Measurements from ENCODE around the gene DTYMK. TPM values are rescaled to one million over a fixed set of nuclear protein-coding genes. Genes with fewer than 3 reads are reported as not detected.

The DTYMK gene
- polyA plus RNA-seq, 1 of the 3 experiments (the other 2 are of a cell fraction) = 51.1 TPM

DNA sequence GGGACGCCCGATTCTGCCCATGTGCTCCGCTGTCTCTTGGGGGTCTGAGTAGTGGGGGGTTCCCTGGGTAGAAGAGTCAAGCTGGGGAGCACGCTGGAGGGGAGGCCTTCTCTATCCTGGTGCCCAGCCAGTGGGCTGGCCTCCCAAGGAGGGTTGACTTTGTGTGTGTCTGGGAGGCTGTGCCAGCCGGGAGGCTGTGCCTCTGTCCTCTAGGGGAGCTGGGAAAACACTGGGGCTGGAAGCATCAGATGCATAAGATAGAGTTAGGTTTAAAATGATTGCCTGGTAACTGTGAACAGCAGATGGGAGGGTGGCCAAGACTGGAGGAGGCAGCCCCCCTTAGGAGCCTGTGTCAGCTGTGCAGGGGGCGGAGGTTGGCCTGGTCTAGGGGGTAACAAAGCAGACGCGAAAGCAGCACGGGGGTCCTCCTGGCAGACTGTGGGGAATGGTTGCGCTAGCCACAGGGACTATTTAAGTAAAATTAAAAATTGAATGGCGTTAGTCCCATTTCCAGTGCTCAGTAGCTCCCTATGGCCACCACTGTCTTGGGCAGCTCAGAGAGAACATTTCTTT is 16.5 kb upstream of the DTYMK start:
- no peaks in the 10 kb centered on the region for H3K27me3 ChIP-seq (ENCODE audit: insufficient read depth)
- no peaks in the 10 kb centered on the region for H3K9me2 ChIP-seq
- H3K4me1 ChIP-seq (ENCODE audit: control insufficient read depth in 1 of 2, insufficient read depth in 2 of 2, low read depth in 1 of 2, low read length in 1 of 2) = peaks cover 0 to 11% of the 10 kb centered on the region in 2 experiments; a peak in 1 of 4 replicates
- H3K4me2 ChIP-seq = peak overlapping the region; percentile 100
- H3K9ac ChIP-seq = peak overlapping the region; percentile 67
- peaks cover 26% of the 10 kb centered on the region; the same call in 1 of the 2 replicates for H3K79me2 ChIP-seq (ENCODE audit: insufficient read depth)
- H3K4me3 ChIP-seq (ENCODE audit: low read depth in 2 of 2, low read length in 1 of 2) = peak overlapping the region; percentile 63 to 88
- peak; percentile 59 for DNase-seq
- peak overlapping the region; percentile 54 to 66; a peak in 3 of 4 replicates for H3K27ac ChIP-seq (ENCODE audit: low read depth in 2 of 2, low read length in 1 of 2)
- H3F3A ChIP-seq (replicated peaks; ENCODE audit: insufficient read depth) = peaks cover 5% of the 10 kb centered on the region
- no peaks in the 10 kb centered on the region for H3K9me3 ChIP-seq
- POLR2A ChIA-PET = interaction anchor here (0.7 to 2.8 kb wide), 5 partner anchors 32 to 347 kb away, joined by 3 to 14 read pairs (median 4); partner anchors contain the start of genes D2HGDH and FARP2
- 0 out of 2 replicates have a peak overlapping the region, but pooled peaks have one; percentile 74 for H2AFZ ChIP-seq (ENCODE audit: low read depth)
- H3K36me3 ChIP-seq (replicated peaks in 1 of 2; ENCODE audit: control insufficient read depth in 1 of 2, insufficient read depth in 2 of 2, low read length in 1 of 2) = peaks cover 17 to 34% of the 10 kb centered on the region in 2 experiments
- 38% methylated on average over 10 of the region's 11 CpGs for WGBS (ENCODE audit: low lambda C conversion rate)
- TF ChIP-seq, protein P1, sequence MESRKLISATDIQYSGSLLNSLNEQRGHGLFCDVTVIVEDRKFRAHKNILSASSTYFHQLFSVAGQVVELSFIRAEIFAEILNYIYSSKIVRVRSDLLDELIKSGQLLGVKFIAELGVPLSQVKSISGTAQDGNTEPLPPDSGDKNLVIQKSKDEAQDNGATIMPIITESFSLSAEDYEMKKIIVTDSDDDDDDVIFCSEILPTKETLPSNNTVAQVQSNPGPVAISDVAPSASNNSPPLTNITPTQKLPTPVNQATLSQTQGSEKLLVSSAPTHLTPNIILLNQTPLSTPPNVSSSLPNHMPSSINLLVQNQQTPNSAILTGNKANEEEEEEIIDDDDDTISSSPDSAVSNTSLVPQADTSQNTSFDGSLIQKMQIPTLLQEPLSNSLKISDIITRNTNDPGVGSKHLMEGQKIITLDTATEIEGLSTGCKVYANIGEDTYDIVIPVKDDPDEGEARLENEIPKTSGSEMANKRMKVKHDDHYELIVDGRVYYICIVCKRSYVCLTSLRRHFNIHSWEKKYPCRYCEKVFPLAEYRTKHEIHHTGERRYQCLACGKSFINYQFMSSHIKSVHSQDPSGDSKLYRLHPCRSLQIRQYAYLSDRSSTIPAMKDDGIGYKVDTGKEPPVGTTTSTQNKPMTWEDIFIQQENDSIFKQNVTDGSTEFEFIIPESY (IDR thresholded peaks at IDR 0.05; ENCODE audit: borderline replicate concordance, low read depth) = no peak
- TF ChIP-seq EP300 (IDR thresholded peaks at IDR 0.05; ENCODE audit: borderline replicate concordance in 1 of 2, low read depth in 1 of 2, low read length in 1 of 2) = 0 out of 4 replicates have a peak, but pooled peaks of 1 of the 2 experiments have one; percentile 4
- 0 out of 2 replicates have a peak, but pooled peaks have one; percentile 10 for TF ChIP-seq RAD21 (IDR thresholded peaks at IDR 0.05; ENCODE audit: low read length)
- peaks cover 8% of the 10 kb centered on the region; the same call in 1 of the 2 replicates for H4K20me1 ChIP-seq (ENCODE audit: insufficient read depth)
- CTCF ChIA-PET = interaction anchor here (0.8 to 4.9 kb wide), 23 partner anchors 11 to 211 kb away, joined by 3 to 58 read pairs (median 4); partner anchors contain the start of gene D2HGDH

DNA sequence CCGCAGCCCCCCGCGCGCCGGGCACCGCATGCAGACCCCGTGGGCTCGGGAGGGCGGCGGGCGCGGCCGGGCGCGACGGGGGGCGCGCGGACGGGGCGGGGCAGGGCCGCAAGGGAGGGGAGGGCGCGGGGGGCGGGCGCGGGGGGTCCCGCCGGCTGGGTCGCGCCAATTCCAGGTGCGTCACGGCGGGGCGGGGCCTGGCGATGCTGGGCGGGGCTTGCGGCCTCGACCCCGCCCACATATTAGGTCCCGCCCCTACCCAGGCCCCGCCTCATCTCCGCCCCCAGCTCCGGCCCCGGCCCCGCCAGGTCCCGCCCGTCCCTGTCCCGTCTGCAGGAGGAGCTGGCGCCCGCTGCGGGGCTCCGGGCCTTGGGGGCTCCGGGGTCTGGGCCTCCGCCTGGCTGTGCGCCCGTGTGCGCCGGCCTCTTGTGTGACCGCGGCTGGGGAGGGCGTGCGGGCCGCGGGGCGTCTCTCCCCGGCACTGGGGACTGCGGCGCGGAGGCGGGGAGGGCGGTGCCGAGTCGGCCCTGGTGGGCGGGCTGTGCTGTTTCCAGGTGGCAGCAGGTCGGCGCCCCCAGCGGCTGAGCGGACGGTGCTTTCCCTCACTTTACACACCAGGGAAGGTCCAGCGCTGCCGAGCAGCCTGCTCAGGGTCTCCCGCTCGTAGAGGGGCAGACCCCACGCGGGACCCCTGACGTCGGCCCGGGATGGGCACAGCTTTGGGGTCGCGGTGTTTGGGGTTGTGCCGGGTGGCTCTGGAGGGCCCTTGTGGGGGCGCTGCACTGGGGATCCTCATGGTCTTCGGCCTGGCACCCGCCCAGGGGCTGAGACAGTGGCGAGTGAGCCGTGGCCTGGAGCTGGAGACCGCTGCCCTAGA is 15.8 kb upstream of the DTYMK start:
- H2AFZ ChIP-seq (ENCODE audit: low read depth) = 0 out of 2 replicates have a peak overlapping the region, but pooled peaks have one; percentile 74

More for the DNA sequence above, 15.8 kb upstream of the DTYMK start:
- peak; percentile 96 for DNase-seq
- Histone ChIP-seq H3K9ac (peak overlapping the region; percentile 85), H4K20me1 (ENCODE audit: insufficient read depth) (peaks cover 8% of the 10 kb centered on the region; the same call in 1 of the 2 replicates), H3K9me3 (no peaks in the 10 kb centered on the region), H3K4me3 (ENCODE audit: low read depth in 2 of 2, low read length in 1 of 2) (peak overlapping the region; percentile 63 to 88), H3K4me2 (peak overlapping the region; percentile 100), H3K36me3 (replicated peaks in 1 of 2; ENCODE audit: control insufficient read depth in 1 of 2, insufficient read depth in 2 of 2, low read length in 1 of 2) (peaks cover 14 to 29% of the 10 kb centered on the region in 2 experiments), H3K4me1 (ENCODE audit: control insufficient read depth in 1 of 2, insufficient read depth in 2 of 2, low read depth in 1 of 2, low read length in 1 of 2) (peaks cover 0 to 11% of the 10 kb centered on the region in 2 experiments; a peak in 1 of 4 replicates), H3F3A (replicated peaks; ENCODE audit: insufficient read depth) (peaks cover 12% of the 10 kb centered on the region), H3K79me2 (ENCODE audit: insufficient read depth) (peaks cover 26% of the 10 kb centered on the region; the same call in 1 of the 2 replicates), H3K27ac (ENCODE audit: low read depth in 2 of 2, low read length in 1 of 2) (peak overlapping the region; percentile 78 to 86; a peak in 3 of 4 replicates), H3K9me2 (no peaks in the 10 kb centered on the region), H3K27me3 (ENCODE audit: insufficient read depth) (no peaks in the 10 kb centered on the region)
- CTCF ChIA-PET = interaction anchor here (0.8 to 4.9 kb wide), 28 partner anchors 10 to 211 kb away, joined by 3 to 58 read pairs (median 4); partner anchors contain the start of genes D2HGDH, DTYMK and RTP5
- TF ChIP-seq POLR2AphosphoS5 (IDR thresholded peaks at IDR 0.05; ENCODE audit: low read depth, low read length) (no peak), YY1 (IDR thresholded peaks at IDR 0.05; ENCODE audit: low read depth) (no peak), SIN3A (IDR thresholded peaks at IDR 0.05; ENCODE audit: borderline replicate concordance, low read depth, low read length) (peak; percentile 69; the same call in 1 of the 2 replicates), MXI1 (IDR thresholded peaks at IDR 0.05; ENCODE audit: low read depth, low read length) (peak; percentile 60; the same call in 1 of the 2 replicates), NRF1 (IDR thresholded peaks at IDR 0.05; ENCODE audit: low read depth, low read length) (no peak), CHD2 (IDR thresholded peaks at IDR 0.05; ENCODE audit: low read length, partially characterized antibody) (no peak), NFIC (IDR thresholded peaks at IDR 0.05; ENCODE audit: borderline replicate concordance) (no peak), EP300 (IDR thresholded peaks at IDR 0.05; ENCODE audit: borderline replicate concordance in 1 of 2, low read depth in 1 of 2, low read length in 1 of 2) (no peak), FOXJ3 (CRISPR knock-in tag; IDR thresholded peaks at IDR 0.05) (peak; percentile 46; the same call in 1 of the 2 replicates)
- TF ChIP-seq, protein P2, sequence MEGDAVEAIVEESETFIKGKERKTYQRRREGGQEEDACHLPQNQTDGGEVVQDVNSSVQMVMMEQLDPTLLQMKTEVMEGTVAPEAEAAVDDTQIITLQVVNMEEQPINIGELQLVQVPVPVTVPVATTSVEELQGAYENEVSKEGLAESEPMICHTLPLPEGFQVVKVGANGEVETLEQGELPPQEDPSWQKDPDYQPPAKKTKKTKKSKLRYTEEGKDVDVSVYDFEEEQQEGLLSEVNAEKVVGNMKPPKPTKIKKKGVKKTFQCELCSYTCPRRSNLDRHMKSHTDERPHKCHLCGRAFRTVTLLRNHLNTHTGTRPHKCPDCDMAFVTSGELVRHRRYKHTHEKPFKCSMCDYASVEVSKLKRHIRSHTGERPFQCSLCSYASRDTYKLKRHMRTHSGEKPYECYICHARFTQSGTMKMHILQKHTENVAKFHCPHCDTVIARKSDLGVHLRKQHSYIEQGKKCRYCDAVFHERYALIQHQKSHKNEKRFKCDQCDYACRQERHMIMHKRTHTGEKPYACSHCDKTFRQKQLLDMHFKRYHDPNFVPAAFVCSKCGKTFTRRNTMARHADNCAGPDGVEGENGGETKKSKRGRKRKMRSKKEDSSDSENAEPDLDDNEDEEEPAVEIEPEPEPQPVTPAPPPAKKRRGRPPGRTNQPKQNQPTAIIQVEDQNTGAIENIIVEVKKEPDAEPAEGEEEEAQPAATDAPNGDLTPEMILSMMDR (IDR thresholded peaks at IDR 0.05) = peak; percentile 60
- POLR2A ChIA-PET = interaction anchor here (0.7 to 2.8 kb wide), 11 partner anchors 14 to 346 kb away, joined by 3 to 14 read pairs (median 4); partner anchors contain the start of genes D2HGDH, DTYMK and FARP2
- 0% methylated on average over 6 of the region's 98 CpGs for WGBS (ENCODE audit: low lambda C conversion rate)
